GM23338 (cell line): ENCODE measurements around the gene PRSS57. TPM values are rescaled to one million over a fixed set of nuclear protein-coding genes. Genes with fewer than 3 reads are reported as not detected.

Experiments
- ATAC-seq: fragments of 200-7000 bp; cut with Tn5 transposase; 3 replicates; pipeline ENCODE4 v1.9.1; 2020
- DNase-seq: peaks from one replicate; pipeline ENCODE4 v3.0.0-alpha.2; 2015; ENCODE audit warnings: low spot score
- H2AFZ ChIP-seq: fragments of 200-600 bp; sonication (generic); 2 replicates; pipeline ENCODE4 v1.8.0; 2016; ENCODE audit warnings: antibody characterized with exemption, mild to moderate bottlenecking, moderate library complexity
- H3F3A ChIP-seq: fragments of 200-600 bp; sonication (generic); replicated peaks from 2 replicates; pipeline ENCODE4 v1.8.0; 2017; ENCODE audit warnings: antibody characterized with exemption, mixed run types, low read depth
- H3K27ac ChIP-seq: fragments of 200-600 bp; sonication (generic); 2 replicates; pipeline ENCODE4 v1.6.1; 2016; ENCODE audit warnings: low read depth
- H3K27me3 ChIP-seq: fragments of 200-600 bp; sonication (generic); 2 replicates; pipeline ENCODE4 v1.8.0; 2016; ENCODE audit warnings: mild to moderate bottlenecking, mixed run types, moderate library complexity; ENCODE audit not compliant: insufficient read depth
- H3K36me3 ChIP-seq: fragments of 200-600 bp; sonication (generic); 2 replicates; pipeline ENCODE4 v1.8.0; 2016; ENCODE audit warnings: mild to moderate bottlenecking; ENCODE audit not compliant: insufficient read depth
- H3K4me1 ChIP-seq: fragments of 200-600 bp; sonication (generic); 2 replicates; pipeline ENCODE4 v1.8.0; 2016; ENCODE audit warnings: mild to moderate bottlenecking, moderate library complexity; ENCODE audit not compliant: insufficient read depth
- H3K4me2 ChIP-seq: fragments of 200-600 bp; sonication (generic); 2 replicates; pipeline ENCODE4 v1.7.1; 2017; ENCODE audit warnings: mixed run types
- H3K4me3 ChIP-seq: fragments of 200-600 bp; sonication (generic); 2 replicates; pipeline ENCODE4 v1.6.1; 2016; ENCODE audit warnings: mixed run types
- H3K79me2 ChIP-seq: fragments of 200-600 bp; sonication (generic); replicated peaks from 2 replicates; pipeline ENCODE4 v1.8.0; 2017; ENCODE audit warnings: mild to moderate bottlenecking; ENCODE audit not compliant: insufficient read depth
- H3K9me2 ChIP-seq: fragments of 200-600 bp; sonication (generic); 2 replicates; pipeline ENCODE4 v1.8.0; 2017; ENCODE audit not compliant: insufficient read depth
- H4K20me1 ChIP-seq: fragments of 200-600 bp; sonication (generic); replicated peaks from 2 replicates; pipeline ENCODE4 v1.8.0; 2017; ENCODE audit warnings: mild to moderate bottlenecking; ENCODE audit not compliant: insufficient read depth
- H3K27ac Mint-ChIP-seq: 2 replicates; pipeline ENCODE4 v1.8.0; 2020; ENCODE audit warnings: inconsistent platforms, mild to moderate bottlenecking, moderate library complexity, mixed read lengths
- H3K27me3 Mint-ChIP-seq: 3 replicates; pipeline ENCODE4 v1.8.0; 2022; ENCODE audit warnings: low read depth, mild to moderate bottlenecking, moderate library complexity, mixed read lengths, inconsistent platforms; ENCODE audit not compliant: insufficient read depth, poor library complexity
- H3K36me3 Mint-ChIP-seq: 3 replicates; pipeline ENCODE4 v1.8.0; 2021; ENCODE audit warnings: low read depth, mild to moderate bottlenecking, inconsistent platforms, moderate library complexity, mixed read lengths
- H3K4me1 Mint-ChIP-seq: 3 replicates; pipeline ENCODE4 v1.8.0; 2020; ENCODE audit warnings: mild to moderate bottlenecking, inconsistent platforms, mixed read lengths
- H3K4me3 Mint-ChIP-seq: 3 replicates; pipeline ENCODE4 v1.8.0; 2021; ENCODE audit warnings: moderate library complexity, mild to moderate bottlenecking, inconsistent platforms, mixed read lengths
- H3K9me3 Mint-ChIP-seq: 3 replicates; pipeline ENCODE4 v1.8.0; 2020; ENCODE audit warnings: moderate library complexity, mild to moderate bottlenecking, inconsistent platforms, mixed read lengths
- CREB1 ChIP-seq: fragments of 250-450 bp; sonication (Bioruptor Pico); IDR thresholded peaks from 2 replicates; pipeline ENCODE4 v1.5.0; 2020; ENCODE audit warnings: low read depth, mild to moderate bottlenecking, moderate library complexity
- CTCF ChIP-seq, 2 experiments: fragments of 200-600 bp in 1 of 2; sonication (generic) in 1 of 2; conservative IDR thresholded peaks; 2 replicates each; pipeline versions ENCODE4 v1.5.1 to v1.6.1; 2016 to 2017; ENCODE audit warnings: antibody characterized with exemption in 2 of 2, low read depth in 2 of 2, mild to moderate bottlenecking in 2 of 2, moderate library complexity in 1 of 2
- ETS1 ChIP-seq: IDR thresholded peaks from 2 replicates; pipeline ENCODE4 v1.6.1; 2016; ENCODE audit warnings: antibody characterized with exemption
- EZH2 ChIP-seq: fragments of 200-600 bp; sonication (generic); IDR thresholded peaks from one replicate; pipeline ENCODE4 v1.8.0; 2017; ENCODE audit warnings: antibody characterized with exemption, mild to moderate bottlenecking, low read depth; ENCODE audit not compliant: unreplicated experiment
- EZH2phosphoT487 ChIP-seq: fragments of 200-600 bp; sonication (generic); IDR thresholded peaks from one replicate; pipeline ENCODE4 v1.8.1; 2018; ENCODE audit warnings: antibody characterized with exemption; ENCODE audit not compliant: unreplicated experiment
- JUNB ChIP-seq: IDR thresholded peaks from one replicate; pipeline ENCODE4 v1.6.1; 2016; ENCODE audit warnings: antibody characterized with exemption; ENCODE audit not compliant: unreplicated experiment
- NANOG ChIP-seq: IDR thresholded peaks from 2 replicates; pipeline ENCODE4 v1.6.1; 2016; ENCODE audit warnings: antibody characterized with exemption, borderline replicate concordance
- POLR2AphosphoS5 ChIP-seq: IDR thresholded peaks from 2 replicates; pipeline ENCODE4 v1.6.1; 2016; ENCODE audit warnings: antibody characterized with exemption, low read depth
- STAT1 ChIP-seq: IDR thresholded peaks from one replicate; pipeline ENCODE4 v1.6.1; 2016; ENCODE audit warnings: antibody characterized with exemption; ENCODE audit not compliant: unreplicated experiment
- ZNF114 ChIP-seq: fragments of 250-450 bp; sonication (Bioruptor Pico); IDR thresholded peaks from 2 replicates; pipeline ENCODE4 v1.5.0; 2020; ENCODE audit warnings: mild to moderate bottlenecking, moderate library complexity
- ZNF331 ChIP-seq: fragments of 250-450 bp; sonication (Bioruptor Pico); IDR thresholded peaks from 2 replicates; pipeline ENCODE4 v1.5.0; 2020; ENCODE audit warnings: low read depth, mild to moderate bottlenecking, moderate library complexity
- ZNF462 ChIP-seq: fragments of 250-450 bp; sonication (Bioruptor Pico); IDR thresholded peaks from 2 replicates; pipeline ENCODE4 v1.5.0; 2020; ENCODE audit warnings: mild to moderate bottlenecking, moderate library complexity
- polyA plus RNA-seq: library from polyadenylated mRNA; unstranded; fragments of >200 nt; fragmentation: Nextera tagmentation; extraction: Ambion mirVana; gene quantifications from 2 replicates; pipeline ENCODE4 v1.2.1, GENCODE V29; 2016
- total RNA-seq: library from RNA; depleted of rRNA; stranded (reverse); fragments of >200 nt; shearing (Covaris generic); gene quantifications from 2 replicates; pipeline ENCODE4 v1.2.3, GENCODE V29; 2014
- TF ChIP-seq, protein P1 (sequence below): IDR thresholded peaks from one replicate; pipeline ENCODE4 v1.6.1; 2018; ENCODE audit warnings: antibody characterized with exemption; ENCODE audit not compliant: unreplicated experiment

The PRSS57 gene
- total and polyA plus RNA-seq, 2 experiments from 2014 or later = 0.34 TPM; not detected in 1

DNA sequence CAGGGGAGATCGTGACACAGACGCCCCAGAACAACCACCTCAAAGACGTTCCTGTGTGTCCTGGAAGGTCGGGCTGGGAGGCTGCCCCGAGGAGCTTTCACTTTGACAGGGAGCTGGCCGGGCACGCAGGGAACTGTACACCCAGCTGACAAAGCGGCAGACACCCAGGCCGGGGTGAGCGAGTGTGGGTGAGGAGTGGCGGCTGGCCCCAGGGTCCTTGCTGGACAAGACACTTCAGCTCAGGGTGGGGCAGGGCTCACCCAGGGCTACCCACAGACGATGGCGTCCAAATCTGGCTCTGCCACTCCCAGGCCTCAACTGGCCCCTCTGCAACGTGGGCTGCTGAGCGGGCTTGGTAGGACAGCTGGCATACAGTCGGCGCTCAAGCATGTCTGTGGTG is 53.5 kb downstream of the PRSS57 start:
- Histone ChIP-seq H3F3A (no peaks in the 10 kb centered on the region), H3K4me3 (no peak overlapping the region), H4K20me1 (no peaks in the 10 kb centered on the region; the same call in none of the 2 replicates), H3K27me3 (peaks cover 9% of the 10 kb centered on the region; the same call in 1 of the 2 replicates), H3K9me2 (no peaks in the 10 kb centered on the region), H3K79me2 (no peaks in the 10 kb centered on the region), H2AFZ (no peak overlapping the region), H3K36me3 (no peaks in the 10 kb centered on the region), H3K27ac (no peak overlapping the region), H3K4me1 (no peaks in the 10 kb centered on the region), H3K4me2 (no peak overlapping the region)
- Mint-ChIP-seq H3K27ac (no peak overlapping the region), H3K4me1 (peaks cover 4% of the 10 kb centered on the region; the same call in 2 of the 3 replicates), H3K36me3 (peaks cover 11% of the 10 kb centered on the region), H3K9me3 (no peaks in the 10 kb centered on the region; the same call in 2 of the 3 replicates), H3K27me3 (peaks cover 35% of the 10 kb centered on the region), H3K4me3 (no peak overlapping the region)
- ATAC-seq (no peak), DNase-seq (no peak)
- no peak for TF ChIP-seq ZNF331 (CRISPR knock-in tag)
- TF ChIP-seq ETS1 = no peak
- TF ChIP-seq NANOG = no peak
- TF ChIP-seq STAT1 = no peak
- TF ChIP-seq, protein P1, sequence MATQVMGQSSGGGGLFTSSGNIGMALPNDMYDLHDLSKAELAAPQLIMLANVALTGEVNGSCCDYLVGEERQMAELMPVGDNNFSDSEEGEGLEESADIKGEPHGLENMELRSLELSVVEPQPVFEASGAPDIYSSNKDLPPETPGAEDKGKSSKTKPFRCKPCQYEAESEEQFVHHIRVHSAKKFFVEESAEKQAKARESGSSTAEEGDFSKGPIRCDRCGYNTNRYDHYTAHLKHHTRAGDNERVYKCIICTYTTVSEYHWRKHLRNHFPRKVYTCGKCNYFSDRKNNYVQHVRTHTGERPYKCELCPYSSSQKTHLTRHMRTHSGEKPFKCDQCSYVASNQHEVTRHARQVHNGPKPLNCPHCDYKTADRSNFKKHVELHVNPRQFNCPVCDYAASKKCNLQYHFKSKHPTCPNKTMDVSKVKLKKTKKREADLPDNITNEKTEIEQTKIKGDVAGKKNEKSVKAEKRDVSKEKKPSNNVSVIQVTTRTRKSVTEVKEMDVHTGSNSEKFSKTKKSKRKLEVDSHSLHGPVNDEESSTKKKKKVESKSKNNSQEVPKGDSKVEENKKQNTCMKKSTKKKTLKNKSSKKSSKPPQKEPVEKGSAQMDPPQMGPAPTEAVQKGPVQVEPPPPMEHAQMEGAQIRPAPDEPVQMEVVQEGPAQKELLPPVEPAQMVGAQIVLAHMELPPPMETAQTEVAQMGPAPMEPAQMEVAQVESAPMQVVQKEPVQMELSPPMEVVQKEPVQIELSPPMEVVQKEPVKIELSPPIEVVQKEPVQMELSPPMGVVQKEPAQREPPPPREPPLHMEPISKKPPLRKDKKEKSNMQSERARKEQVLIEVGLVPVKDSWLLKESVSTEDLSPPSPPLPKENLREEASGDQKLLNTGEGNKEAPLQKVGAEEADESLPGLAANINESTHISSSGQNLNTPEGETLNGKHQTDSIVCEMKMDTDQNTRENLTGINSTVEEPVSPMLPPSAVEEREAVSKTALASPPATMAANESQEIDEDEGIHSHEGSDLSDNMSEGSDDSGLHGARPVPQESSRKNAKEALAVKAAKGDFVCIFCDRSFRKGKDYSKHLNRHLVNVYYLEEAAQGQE = no peak
- TF ChIP-seq ZNF114 (CRISPR knock-in tag) = no peak
- TF ChIP-seq CREB1 (CRISPR knock-in tag) = no peak
- TF ChIP-seq POLR2AphosphoS5 = no peak
- TF ChIP-seq JUNB = no peak
- no peak for TF ChIP-seq ZNF462 (CRISPR knock-in tag)
- TF ChIP-seq EZH2 = no peak
- TF ChIP-seq EZH2phosphoT487 = no peak
- no peak for TF ChIP-seq CTCF (conservative IDR thresholded peaks at IDR 0.05; ENCODE audit: low read depth in 2 of 2)
